GM23248 (cell line): Measurements from ENCODE around the gene SMARCA2. TPM values are rescaled to one million over a fixed set of nuclear protein-coding genes. Genes with fewer than 3 reads are reported as not detected.

Experiments used
- DNase-seq: peaks from one replicate; pipeline ENCODE4 v3.0.0-alpha.2; 2015
- H2AFZ ChIP-seq: fragments of 200-600 bp; sonication (generic); 2 replicates; pipeline ENCODE4 v1.6.1; 2016; ENCODE audit warnings: antibody characterized with exemption
- H3F3A ChIP-seq: fragments of 200-600 bp; sonication (generic); 2 replicates; pipeline ENCODE4 v1.6.1; 2016; ENCODE audit warnings: mild to moderate bottlenecking, antibody characterized with exemption, mixed run types; ENCODE audit not compliant: insufficient read depth
- H3K27ac ChIP-seq: fragments of 200-600 bp; sonication (generic); 2 replicates; pipeline ENCODE4 v1.5.1; 2016; ENCODE audit warnings: mild to moderate bottlenecking
- H3K27me3 ChIP-seq: fragments of 200-600 bp; sonication (generic); replicated peaks from 2 replicates; pipeline ENCODE4 v1.6.1; 2016; ENCODE audit warnings: mild to moderate bottlenecking; ENCODE audit not compliant: insufficient read depth
- H3K36me3 ChIP-seq: fragments of 200-600 bp; sonication (generic); 2 replicates; pipeline ENCODE4 v1.6.1; 2016; ENCODE audit warnings: low read depth, mild to moderate bottlenecking
- H3K4me1 ChIP-seq: fragments of 200-600 bp; sonication (generic); 2 replicates; pipeline ENCODE4 v1.6.1; 2016; ENCODE audit warnings: mild to moderate bottlenecking; ENCODE audit not compliant: insufficient read depth
- H3K4me2 ChIP-seq: fragments of 200-600 bp; sonication (generic); one replicate; pipeline ENCODE4 v1.6.1; 2016; ENCODE audit warnings: mild to moderate bottlenecking; ENCODE audit not compliant: unreplicated experiment
- H3K4me3 ChIP-seq: fragments of 200-600 bp; sonication (generic); 2 replicates; pipeline ENCODE4 v1.5.1; 2016; ENCODE audit warnings: mild to moderate bottlenecking
- H3K79me2 ChIP-seq: fragments of 200-600 bp; sonication (generic); 2 replicates; pipeline ENCODE4 v1.6.1; 2016; ENCODE audit warnings: mild to moderate bottlenecking; ENCODE audit not compliant: insufficient read depth
- H3K9ac ChIP-seq: fragments of 200-600 bp; sonication (generic); 2 replicates; pipeline ENCODE4 v1.6.1; 2016; ENCODE audit warnings: mild to moderate bottlenecking
- H3K9me2 ChIP-seq: fragments of 200-600 bp; sonication (generic); 2 replicates; pipeline ENCODE4 v1.6.1; 2016; ENCODE audit warnings: mixed run types, mild to moderate bottlenecking, moderate library complexity; ENCODE audit not compliant: insufficient read depth
- H3K9me3 ChIP-seq: fragments of 200-600 bp; sonication (generic); one replicate; pipeline ENCODE4 v1.6.1; 2017; ENCODE audit warnings: low read depth
- H4K20me1 ChIP-seq: fragments of 200-600 bp; sonication (generic); 2 replicates; pipeline ENCODE4 v1.6.0; 2016; ENCODE audit not compliant: insufficient read depth
- EZH2 ChIP-seq: fragments of 200-600 bp; sonication (generic); IDR thresholded peaks from 2 replicates; pipeline ENCODE4 v1.6.1; 2018; ENCODE audit warnings: antibody characterized with exemption, mild to moderate bottlenecking; ENCODE audit not compliant: insufficient read depth, poor library complexity, severe bottlenecking
- EZH2phosphoT487 ChIP-seq: fragments of 200-600 bp; sonication (generic); IDR thresholded peaks from 2 replicates; pipeline ENCODE4 v1.6.1; 2018; ENCODE audit warnings: antibody characterized with exemption, moderate library complexity, mild to moderate bottlenecking, low read depth; ENCODE audit not compliant: insufficient read depth
- WGBS, 2 experiments: methylation state at CpG; one replicate each; pipeline ENCODE4 v1.1.6; 2015 to 2017; ENCODE audit warnings: low lambda C conversion rate in 2 of 2, low coverage in 1 of 2; ENCODE audit errors: missing lambda C conversion rate in 2 of 2; 5-methylcytosine and 5-hydroxymethylcytosine counted together
- in situ Hi-C: fragments of 300-500 bp; cut with MboI; formaldehyde crosslinking; loops from 2 replicates; pipeline ENCODE4 v1.15.0; 2020
- polyA plus RNA-seq: library from polyadenylated mRNA; unstranded; fragments of >200 nt; fragmentation: Nextera tagmentation; extraction: Ambion mirVana; gene quantifications from 2 replicates; pipeline ENCODE4 v1.2.1, GENCODE V29; 2016
- total RNA-seq: library from RNA; depleted of rRNA; stranded (reverse); fragments of >200 nt; shearing (Covaris generic); gene quantifications from 2 replicates; pipeline ENCODE4 v1.2.3, GENCODE V29; 2014

Gene SMARCA2
- total and polyA plus RNA-seq, 2 experiments from 2014 or later, result 26.7 to 47.4 TPM

- H3K9me2 ChIP-seq, result no peaks in the 10 kb centered on the region
- TF ChIP-seq EZH2 (no peak), EZH2phosphoT487 (no peak)
- peak overlapping the region; percentile 82 for H3K4me3 ChIP-seq
- no peaks in the 10 kb centered on the region for H3K27me3 ChIP-seq
- no peaks in the 10 kb centered on the region for H3K36me3 ChIP-seq
- H2AFZ ChIP-seq, result peak overlapping the region; percentile 86
- peaks cover 40% of the 10 kb centered on the region for H3K79me2 ChIP-seq
- peak; percentile 85 for DNase-seq
- H3K9ac ChIP-seq, result peak overlapping the region; percentile 85
- H4K20me1 ChIP-seq, result no peaks in the 10 kb centered on the region
- peaks cover 29% of the 10 kb centered on the region for H3K4me1 ChIP-seq
- peaks cover 41% of the 10 kb centered on the region for H3F3A ChIP-seq
- 1% methylated on average over 69 to 80 of the region's 85 CpGs for WGBS, 2 experiments
- H3K9me3 ChIP-seq, result no peaks in the 10 kb centered on the region
- in situ Hi-C loops, result no loop called here
- H3K27ac ChIP-seq, result peak overlapping the region; percentile 87
- peak overlapping the region; percentile 91 for H3K4me2 ChIP-seq
Measured at GRCh38 chr9:2016408-2017330, 1.5 kb downstream of the SMARCA2 start.

GRCh38 chr9:2017331-2018161, 2.4 kb downstream of the SMARCA2 start:
- no peaks in the 10 kb centered on the region for H4K20me1 ChIP-seq
- no peaks in the 10 kb centered on the region for H3K9me3 ChIP-seq
- no peaks in the 10 kb centered on the region for H3K9me2 ChIP-seq
- H3K4me1 ChIP-seq, result peaks cover 29% of the 10 kb centered on the region
- H3F3A ChIP-seq, result peaks cover 41% of the 10 kb centered on the region
- DNase-seq, result peak; percentile 89
- in situ Hi-C loops, result no loop called here
- no peaks in the 10 kb centered on the region for H3K27me3 ChIP-seq
- no peaks in the 10 kb centered on the region for H3K36me3 ChIP-seq
- peak overlapping the region; percentile 86 for H2AFZ ChIP-seq
- WGBS, 2 experiments, result 0 to 1% methylated on average over 59 to 68 of the region's 81 CpGs
- TF ChIP-seq EZH2 (no peak), EZH2phosphoT487 (no peak)
- peak overlapping the region; percentile 91 for H3K4me2 ChIP-seq
- H3K27ac ChIP-seq, result peak overlapping the region; percentile 87
- peak overlapping the region; percentile 85 for H3K9ac ChIP-seq
- peaks cover 49% of the 10 kb centered on the region for H3K79me2 ChIP-seq
- H3K4me3 ChIP-seq, result peak overlapping the region; percentile 82

- in situ Hi-C loops, result no loop called here
- H3F3A ChIP-seq, result peaks cover 41% of the 10 kb centered on the region
- H3K4me3 ChIP-seq, result peak overlapping the region; percentile 82
- H3K9me2 ChIP-seq, result no peaks in the 10 kb centered on the region
- H3K4me2 ChIP-seq, result peak overlapping the region; percentile 91
- H3K79me2 ChIP-seq, result peaks cover 56% of the 10 kb centered on the region
- TF ChIP-seq EZH2phosphoT487, result no peak
- no peak for TF ChIP-seq EZH2
- H3K4me1 ChIP-seq, result peaks cover 27% of the 10 kb centered on the region
- no peak for DNase-seq
- H3K9me3 ChIP-seq, result no peaks in the 10 kb centered on the region
- 16 to 17% methylated on average over 7 of the region's 7 CpGs for WGBS, 2 experiments
- H2AFZ ChIP-seq, result peak overlapping the region; percentile 86
- H3K27me3 ChIP-seq, result no peaks in the 10 kb centered on the region
- H3K9ac ChIP-seq, result peak overlapping the region; percentile 85
- H3K27ac ChIP-seq, result peak overlapping the region; percentile 87
- no peaks in the 10 kb centered on the region for H4K20me1 ChIP-seq
- no peaks in the 10 kb centered on the region for H3K36me3 ChIP-seq
Measured at GRCh38 chr9:2018162-2018643, 3.1 kb downstream of the SMARCA2 start.
